GM18520 (cell line): ENCODE measurements around the gene THBS3.
"Not testable (repeated sequence)": the region's sequence is repeated elsewhere in the genome, so short reads cannot be mapped to it uniquely, and the experiment has no call there.

Source experiments
- ATAC-seq: cut with Tn5 transposase; IDR thresholded peaks from one replicate; pipeline ENCODE4 v1.9.1; 2021; ENCODE audit not compliant: unreplicated experiment

THBS3 gene

GRCh38 chr1:155191904-155192303 lies 15.8 kb downstream of the THBS3 start:
- no peak for ATAC-seq

GRCh38 chr1:155189926-155190325 lies 17.8 kb downstream of the THBS3 start:
- not testable (repeated sequence) for ATAC-seq

- no peak for ATAC-seq
Measured at GRCh38 chr1:155188268-155188667, 19.4 kb downstream of the THBS3 start.

GRCh38 chr1:155187456-155187891 lies 20.2 kb downstream of the THBS3 start:
- no peak for ATAC-seq

GRCh38 chr1:155186794-155187455 lies 20.8 kb downstream of the THBS3 start:
- ATAC-seq, result no peak

GRCh38 chr1:155186067-155186793 lies 21.5 kb downstream of the THBS3 start:
- no peak for ATAC-seq

GRCh38 chr1:155185783-155186066 lies 22.0 kb downstream of the THBS3 start:
- ATAC-seq, result no peak

GRCh38 chr1:155184835-155185782 lies 22.6 kb downstream of the THBS3 start:
- no peak for ATAC-seq

- ATAC-seq, result no peak
Measured at GRCh38 chr1:155184351-155184811, 23.3 kb downstream of the THBS3 start.

GRCh38 chr1:155183775-155184221 lies 23.9 kb downstream of the THBS3 start:
- no peak for ATAC-seq

GRCh38 chr1:155182052-155182550 lies 25.6 kb downstream of the THBS3 start:
- ATAC-seq, result no peak

GRCh38 chr1:155181371-155182051 lies 26.2 kb downstream of the THBS3 start:
- no peak for ATAC-seq

- ATAC-seq, result no peak
Measured at GRCh38 chr1:155179112-155180031, 28.3 kb downstream of the THBS3 start.

- ATAC-seq, result no peak
Measured at GRCh38 chr1:155178441-155179111, 29.1 kb downstream of the THBS3 start.

GRCh38 chr1:155177918-155178281 lies 29.8 kb downstream of the THBS3 start:
- ATAC-seq, result no peak

- no peak for ATAC-seq
Measured at GRCh38 chr1:155177192-155177917, 30.3 kb downstream of the THBS3 start.

GRCh38 chr1:155176544-155177071 lies 31.1 kb downstream of the THBS3 start:
- ATAC-seq, result peak; percentile 35

- no peak for ATAC-seq
Measured at GRCh38 chr1:155175927-155176371, 31.7 kb downstream of the THBS3 start.
